ENCODE data around the gene CCL24.
"Not testable (repeated sequence)": the region's sequence is repeated elsewhere in the genome, so short reads cannot be mapped to it uniquely, and the experiment has no call there.

Gene CCL24, protein sequence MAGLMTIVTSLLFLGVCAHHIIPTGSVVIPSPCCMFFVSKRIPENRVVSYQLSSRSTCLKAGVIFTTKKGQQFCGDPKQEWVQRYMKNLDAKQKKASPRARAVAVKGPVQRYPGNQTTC

DNA sequence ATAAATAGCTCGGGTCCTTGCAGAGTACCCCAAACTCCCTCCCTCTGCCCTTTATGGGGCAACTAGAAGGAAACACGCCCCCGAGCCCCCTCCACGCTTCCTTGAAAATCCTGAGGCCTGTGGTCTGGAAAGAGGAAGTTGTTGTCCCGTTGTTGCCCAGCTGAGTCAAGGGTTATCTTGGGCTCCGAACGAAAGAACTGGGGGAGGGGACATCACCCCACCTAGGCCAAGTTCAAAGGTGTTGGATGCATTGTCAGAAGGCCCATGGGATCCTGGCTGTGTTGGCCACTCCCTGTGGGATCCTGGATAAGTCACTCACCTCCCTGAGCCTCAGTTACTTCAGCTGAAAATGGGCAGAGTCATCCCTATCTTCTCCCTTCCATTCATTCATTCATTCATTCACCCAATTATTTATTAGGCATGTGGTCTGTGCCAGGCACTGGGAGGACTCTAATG lies at the start of gene CCL24:
TSS of gene CCL24 (minus strand) at position 26 of the 456 bp plus-strand sequence. CDS start 91 bp downstream, outside the sequence.
- DNase-seq: no peak

DNA sequence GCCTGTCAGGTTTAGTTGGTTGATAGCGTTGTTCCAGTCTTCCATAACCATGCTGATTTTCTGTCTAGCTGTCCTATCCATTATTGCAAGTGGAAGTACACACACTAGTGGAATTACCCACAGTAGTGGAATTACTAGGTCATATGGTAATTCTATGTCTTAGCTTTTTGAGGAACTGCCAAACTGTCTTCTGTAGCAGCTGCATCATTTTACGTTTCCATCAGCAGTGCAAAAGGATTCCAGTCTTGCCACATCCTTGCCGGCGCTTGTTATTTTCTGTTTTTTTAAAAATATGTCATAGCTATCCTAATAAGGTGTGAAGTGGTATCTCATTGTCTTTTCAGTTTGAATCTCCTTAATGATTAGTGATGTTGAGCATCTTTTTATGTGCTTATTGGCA lies 48.0 kb upstream of the CCL24 start:
- no peak for DNase-seq

- DNase-seq: no peak
Measured at GRCh38 chr7:75858410-75858809, 44.8 kb upstream of the CCL24 start.

DNA sequence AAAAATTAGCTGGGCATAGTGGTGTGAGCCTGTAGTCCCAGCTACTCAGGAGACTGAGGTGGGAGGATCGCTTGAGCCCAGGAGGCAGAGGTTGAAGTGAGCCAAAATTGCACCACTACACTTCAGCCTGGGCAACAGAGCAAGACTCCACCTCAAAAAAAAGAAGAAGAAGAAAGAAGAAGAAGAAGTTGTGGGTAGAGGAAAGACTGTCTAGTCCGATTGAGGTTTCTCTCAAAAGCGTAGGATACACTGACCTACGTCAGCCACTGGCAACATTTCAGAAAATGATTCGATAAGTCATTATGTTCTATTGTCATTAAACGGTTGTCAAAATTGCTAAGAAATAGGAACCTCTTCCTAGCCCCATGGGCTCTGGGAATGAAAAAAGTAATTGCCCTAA lies 42.9 kb upstream of the CCL24 start:
- DNase-seq: no peak

- not testable (repeated sequence) for DNase-seq
Measured at GRCh38 chr7:75854813-75855345, 41.3 kb upstream of the CCL24 start.

DNA sequence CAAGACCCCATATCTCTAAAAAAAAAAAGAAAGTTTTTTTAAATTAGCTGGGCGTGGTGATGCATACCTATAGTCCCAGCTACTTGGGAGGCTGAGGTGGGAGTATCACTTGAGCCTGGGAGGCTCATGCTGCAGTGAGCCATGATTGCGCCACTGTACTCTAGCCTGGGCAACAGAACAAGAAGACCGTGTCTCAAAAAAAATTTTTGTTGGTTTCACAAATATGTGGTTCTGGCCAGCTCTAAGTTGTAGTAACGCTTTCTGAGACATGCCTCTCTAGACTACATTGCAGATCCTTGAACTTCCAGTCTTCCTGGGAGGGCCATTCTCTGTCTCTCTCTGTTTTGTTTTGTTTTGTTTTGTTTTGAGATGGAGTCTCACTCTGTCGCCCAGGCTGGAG lies 40.6 kb upstream of the CCL24 start:
- DNase-seq: no peak

- DNase-seq: no peak
Measured at GRCh38 chr7:75850235-75850634, 36.6 kb upstream of the CCL24 start.

DNA sequence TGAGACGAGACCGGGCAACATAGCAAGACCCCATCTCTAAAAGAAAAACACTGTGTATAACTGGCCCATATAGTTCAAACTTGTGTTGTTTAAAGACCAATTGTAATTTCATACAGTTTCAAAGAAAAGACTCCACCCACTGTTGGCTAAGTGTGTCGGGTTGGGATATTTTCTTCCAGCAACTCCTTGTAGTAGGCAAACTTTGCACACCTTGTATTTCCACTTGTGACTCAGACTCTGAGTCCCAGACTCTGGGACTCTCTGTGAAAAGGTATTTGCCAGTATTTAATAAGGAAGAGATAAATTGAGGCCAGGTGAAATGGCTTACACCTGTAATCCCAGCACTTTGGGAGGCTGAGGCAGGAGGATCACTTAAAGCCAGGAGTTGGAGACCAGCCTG lies 36.0 kb upstream of the CCL24 start:
- DNase-seq: no peak

DNA sequence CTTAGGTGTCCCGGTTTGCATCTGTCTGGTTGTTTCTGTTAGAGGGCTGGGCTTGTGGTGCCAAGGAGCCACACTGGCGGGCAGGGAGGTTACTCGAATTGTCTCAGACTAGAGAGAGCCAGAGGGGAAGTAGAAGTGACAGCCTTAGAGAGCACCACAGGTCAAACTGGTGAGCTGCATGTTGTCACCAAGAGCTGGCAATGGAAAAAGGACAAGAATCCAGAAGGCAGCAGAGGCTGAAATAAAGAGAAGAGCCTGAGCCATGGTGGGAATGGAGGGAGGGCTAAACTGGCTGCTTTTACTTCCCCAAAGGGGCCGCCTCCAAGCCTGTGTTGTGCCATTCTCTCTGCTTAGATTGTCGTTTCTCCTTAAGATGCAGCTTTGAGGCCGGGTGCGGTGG lies 34.1 kb upstream of the CCL24 start:
- DNase-seq: no peak

GRCh38 chr7:75845132-75845531 lies 31.5 kb upstream of the CCL24 start:
- DNase-seq: not testable (repeated sequence)

DNA sequence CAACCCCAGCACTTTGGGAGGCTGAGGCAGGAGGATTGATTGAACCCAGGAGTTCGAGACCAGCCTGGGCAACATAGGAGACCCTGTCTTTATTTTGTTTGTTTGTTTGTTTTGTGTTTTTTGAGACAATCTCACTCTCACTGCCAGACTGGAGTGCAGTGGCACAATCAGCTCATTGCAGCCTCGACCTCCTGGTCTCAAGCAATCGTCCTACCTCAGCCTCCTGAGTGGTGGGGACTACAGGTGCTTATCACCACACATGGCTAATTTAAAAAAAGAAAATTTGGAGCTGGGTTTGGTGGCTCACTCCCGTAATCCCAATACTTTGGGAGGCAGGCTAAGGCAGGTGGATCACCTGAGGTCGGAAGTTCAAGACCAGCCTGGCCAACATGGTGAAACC lies 30.6 kb upstream of the CCL24 start:
- no peak for DNase-seq

GRCh38 chr7:75843613-75844116 lies 30.1 kb upstream of the CCL24 start:
- DNase-seq: no peak

- peak; percentile 60 for DNase-seq
Measured at GRCh38 chr7:75842836-75843446, 29.3 kb upstream of the CCL24 start.

DNA sequence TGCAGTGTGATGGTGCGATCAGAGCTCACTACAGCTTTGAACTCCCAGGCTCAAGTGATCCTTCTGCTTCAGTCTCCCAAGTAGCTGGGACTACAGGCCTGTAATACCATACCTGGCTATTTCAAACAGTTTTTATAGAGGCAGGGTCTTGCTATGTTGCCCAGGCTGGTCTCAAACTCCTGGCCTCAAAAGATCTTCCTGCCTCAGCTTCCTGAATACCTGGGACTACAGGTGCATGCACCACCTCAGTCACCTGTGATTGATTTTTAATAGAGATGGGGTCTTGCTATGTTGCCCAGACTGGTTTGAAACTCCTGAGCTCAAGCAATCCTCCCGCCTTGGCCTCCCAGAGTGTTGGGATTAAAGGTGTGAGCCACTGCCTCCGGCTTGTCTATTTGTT lies 26.4 kb upstream of the CCL24 start:
- no peak for DNase-seq

- not testable (repeated sequence) for DNase-seq
Measured at GRCh38 chr7:75838281-75838930, 24.8 kb upstream of the CCL24 start.

DNA sequence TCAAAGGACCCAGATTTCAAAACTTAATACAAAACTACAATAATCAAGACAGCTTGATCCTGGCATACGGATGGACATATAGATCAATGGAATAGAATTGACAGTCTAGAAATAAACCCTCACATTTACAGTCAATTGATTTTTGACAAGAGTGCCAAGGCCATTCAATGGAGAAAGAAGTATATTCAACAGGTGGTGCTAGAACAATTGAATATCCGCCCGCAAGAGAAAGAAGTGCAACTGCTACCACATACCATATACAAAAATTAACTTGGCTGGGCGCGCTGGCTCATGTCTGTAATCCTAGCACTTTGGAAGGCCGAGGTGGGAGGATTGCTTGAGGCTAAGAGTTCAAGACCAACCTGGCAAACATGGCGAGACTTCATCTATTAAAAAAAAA lies 23.2 kb upstream of the CCL24 start:
- no peak for DNase-seq

DNA sequence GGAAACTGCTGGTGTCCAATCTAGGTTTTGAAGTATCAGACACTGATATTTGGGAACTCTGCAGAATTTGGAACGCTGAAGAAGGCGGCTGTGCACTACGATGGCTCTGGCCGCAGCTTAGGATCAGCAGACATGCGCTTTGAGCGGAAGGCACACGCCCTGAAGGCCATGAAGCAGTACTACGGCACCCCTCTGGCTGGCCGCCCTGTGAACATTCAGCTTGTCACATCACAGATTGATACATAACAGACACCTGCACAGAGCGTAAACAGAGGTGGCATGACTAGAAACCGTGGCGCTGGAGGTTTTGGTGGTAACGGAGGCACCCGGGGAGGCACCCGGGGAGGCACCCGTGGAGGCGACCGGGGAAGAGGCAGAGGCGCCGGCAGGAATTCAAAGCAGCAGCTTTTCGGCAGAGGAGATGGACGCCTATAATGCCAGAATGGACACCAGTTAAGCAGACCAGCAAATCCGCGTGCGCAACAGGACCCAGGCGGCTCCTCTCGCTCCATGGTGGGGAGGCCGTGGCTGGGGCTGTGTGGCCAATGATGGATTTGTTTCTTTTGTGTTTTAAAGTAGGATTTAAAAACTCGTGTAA lies 22.2 kb upstream of the CCL24 start:
- DNase-seq: no peak

- not testable (repeated sequence) for DNase-seq
Measured at GRCh38 chr7:75833662-75834061, 20.1 kb upstream of the CCL24 start.

GRCh38 chr7:75830978-75831377 lies 17.4 kb upstream of the CCL24 start:
- no peak for DNase-seq

DNA sequence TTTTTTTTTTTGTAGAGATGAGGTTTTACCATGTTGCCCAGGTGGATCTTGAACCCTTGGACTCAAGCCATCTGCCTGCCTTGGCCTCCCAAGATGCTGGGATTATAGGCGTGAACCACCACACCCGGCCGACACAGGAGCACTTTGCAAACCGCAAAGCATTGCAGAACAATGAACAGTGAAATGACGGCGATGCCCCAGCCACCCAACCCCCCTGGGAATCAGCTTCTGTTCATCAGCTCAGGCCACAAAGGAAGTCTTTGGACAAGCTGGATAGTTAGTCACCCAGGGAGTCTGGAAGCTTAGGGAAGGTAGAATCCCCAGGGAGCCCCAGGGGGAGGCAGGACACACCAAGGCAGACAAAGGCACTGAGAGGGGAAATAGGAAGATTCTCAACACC lies 16.1 kb upstream of the CCL24 start:
- not testable (repeated sequence) for DNase-seq

- no peak for DNase-seq
Measured at GRCh38 chr7:75823198-75823910, 9.7 kb upstream of the CCL24 start.

- DNase-seq: no peak
Measured at GRCh38 chr7:75820688-75821087, 7.1 kb upstream of the CCL24 start.

DNA sequence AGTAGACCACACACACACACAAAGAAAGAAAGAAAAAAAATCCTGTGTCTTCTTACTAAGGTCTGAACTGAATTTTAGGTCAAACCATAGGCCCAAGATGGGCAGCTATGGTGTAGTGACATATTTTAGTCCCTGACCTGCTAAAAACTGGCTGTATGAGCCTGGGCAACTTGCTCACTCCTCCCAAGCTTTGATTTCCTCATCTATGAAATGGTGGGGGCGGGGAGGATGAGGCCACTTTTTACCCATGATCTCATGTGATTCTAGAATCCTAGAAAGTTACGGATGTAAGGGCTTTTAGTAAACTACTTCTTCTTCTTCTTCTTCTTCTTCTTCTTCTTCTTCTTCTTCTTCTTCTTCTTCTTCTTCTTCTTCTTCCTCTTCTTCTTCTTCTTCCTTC lies 6.1 kb upstream of the CCL24 start:
- DNase-seq: no peak

Data from stimulated activated CD4-positive, alpha-beta T cell treated with anti-CD3 and anti-CD28 coated beads, Interleukin-15, amount 100 ng/mL, for 24 hours (primary cell).